Measurements from ENCODE around the gene NOD2. TPM values are rescaled to one million over a fixed set of nuclear protein-coding genes. Genes with fewer than 3 reads are reported as not detected.

Gene NOD2
- total and polyA plus RNA-seq, 2 experiments from 2014 or later, result 0.27 to 0.66 TPM

DNA sequence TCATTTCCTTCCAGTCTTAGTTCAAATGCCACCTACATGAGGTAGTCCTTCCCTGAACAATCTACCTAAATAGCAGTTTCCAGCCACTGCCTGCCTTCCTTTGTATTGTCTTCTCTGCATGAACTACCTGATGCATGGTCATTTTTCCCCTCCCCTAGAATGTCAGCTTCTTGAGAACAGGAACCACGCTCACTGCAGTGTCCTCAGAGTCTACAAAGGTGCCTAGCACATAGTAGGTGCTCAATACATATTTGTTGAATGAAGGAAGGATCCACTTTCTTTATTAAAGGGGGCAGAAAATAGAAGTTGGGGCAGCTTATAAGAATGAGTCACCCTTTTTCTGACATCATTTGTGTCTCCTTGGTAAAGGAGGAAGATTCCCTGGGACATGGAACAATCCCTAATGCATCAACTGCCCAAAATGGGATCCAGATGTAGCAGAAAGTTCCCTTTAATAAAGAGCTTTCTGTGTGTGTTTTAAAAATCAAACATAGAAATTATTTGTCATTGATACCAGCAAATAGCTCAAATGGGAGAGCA lies 44.1 kb downstream of the NOD2 start:
- no peaks in the 10 kb centered on the region for H4K20me1 ChIP-seq (replicated peaks; ENCODE audit: insufficient read depth)
- Mint-ChIP-seq H3K36me3 (ENCODE audit: low read depth) (no peaks in the 10 kb centered on the region; the same call in 2 of the 3 replicates), H3K9me3 (no peaks in the 10 kb centered on the region; the same call in 2 of the 3 replicates), H3K4me3 (no peak overlapping the region), H3K27ac (no peak overlapping the region), H3K27me3 (ENCODE audit: insufficient read depth, low read depth, poor library complexity) (peaks cover 3% of the 10 kb centered on the region), H3K4me1 (peaks cover 2% of the 10 kb centered on the region; the same call in 2 of the 3 replicates)
- no peaks in the 10 kb centered on the region for H3K27me3 ChIP-seq (ENCODE audit: insufficient read depth)
- no peak for ATAC-seq
- H3K9me2 ChIP-seq (ENCODE audit: insufficient read depth), result 0 out of 2 replicates have a peak, but pooled peaks cover 4% of the 10 kb centered on the region
- H3F3A ChIP-seq (replicated peaks; ENCODE audit: low read depth), result no peaks in the 10 kb centered on the region
- no peaks in the 10 kb centered on the region for H3K4me1 ChIP-seq (ENCODE audit: insufficient read depth)
- H3K36me3 ChIP-seq (ENCODE audit: insufficient read depth), result no peaks in the 10 kb centered on the region
- H3K4me2 ChIP-seq, result no peak overlapping the region
- no peak overlapping the region for H2AFZ ChIP-seq
- no peak overlapping the region for H3K4me3 ChIP-seq
- no peak for TF ChIP-seq EZH2 (IDR thresholded peaks at IDR 0.05; ENCODE audit: low read depth, unreplicated experiment)
- no peak for TF ChIP-seq ZNF114 (CRISPR knock-in tag; IDR thresholded peaks at IDR 0.05)
- no peak for TF ChIP-seq ETS1 (IDR thresholded peaks at IDR 0.05)
- TF ChIP-seq REST (IDR thresholded peaks at IDR 0.05; ENCODE audit: unreplicated experiment), result no peak
- no peak for TF ChIP-seq ZNF462 (CRISPR knock-in tag; IDR thresholded peaks at IDR 0.05)
- TF ChIP-seq EZH2phosphoT487 (IDR thresholded peaks at IDR 0.05; ENCODE audit: unreplicated experiment), result no peak
- TF ChIP-seq CTCF (conservative IDR thresholded peaks at IDR 0.05; ENCODE audit: low read depth in 2 of 2), result no peak
- no peaks in the 10 kb centered on the region for H3K79me2 ChIP-seq (replicated peaks; ENCODE audit: insufficient read depth)
- no peak overlapping the region for H3K27ac ChIP-seq (ENCODE audit: low read depth)
- no peak for DNase-seq (ENCODE audit: low spot score)
